Endothelial cell of umbilical vein (primary cell): ENCODE measurements around the gene SLC39A11. TPM values are rescaled to one million over a fixed set of nuclear protein-coding genes. Genes with fewer than 3 reads are reported as not detected.

Experiments used
- BruUV-seq: library from RNA; stranded (reverse); fragments of 400-500 nt; replicated peaks from 2 replicates; lab custom pipeline; 2021; lab: Mats Ljungman, UMichigan
- CTCF ChIA-PET: fragments of 300-600, 350-600 bp; sonication (Branson Sonifier 250); formaldehyde crosslinking; loops from one replicate; lab custom pipeline; 2021; ENCODE audit warnings: antibody characterized with exemption, inconsistent platforms; lab: Charles Lee
- POLR2A ChIA-PET: fragments of 300-600, 350-600 bp; sonication (Branson Sonifier 250); formaldehyde crosslinking; loops from one replicate; lab custom pipeline; 2021; ENCODE audit warnings: antibody characterized with exemption, inconsistent platforms; lab: Charles Lee
- DNase-seq: peaks from one replicate; pipeline ENCODE4 v3.0.0-alpha.2; 2011; ENCODE audit warnings: low read depth, low spot score
- FAIRE-seq: peaks from 2 replicates; lab custom pipeline; 2011; peaks lifted over from hg19 to GRCh38; lab: Jason Lieb, UNC
- H2AFZ ChIP-seq: 2 replicates; pipeline ENCODE4 v1.6.0; 2012; ENCODE audit warnings: low read depth, low read length, control low read depth, inconsistent platforms
- H3K27ac ChIP-seq: 2 replicates; pipeline ENCODE4 v1.5.1; 2011; ENCODE audit warnings: low read depth, mild to moderate bottlenecking, control low read depth, low read length, moderate library complexity; ENCODE audit not compliant: insufficient read depth
- H3K27me3 ChIP-seq, 2 experiments: 2 replicates each; pipeline versions ENCODE4 v1.6.0 to v1.6.1; 2011; ENCODE audit warnings: low read length in 2 of 2, mixed read lengths in 1 of 2; ENCODE audit not compliant: control insufficient read depth in 2 of 2, insufficient read depth in 2 of 2
- H3K36me3 ChIP-seq, 2 experiments: 2 replicates in 1 of 2; 3 replicates in 1 of 2; pipeline ENCODE4 v1.5.1; 2011; ENCODE audit warnings: low read length in 2 of 2, mild to moderate bottlenecking in 1 of 2, moderate library complexity in 1 of 2; ENCODE audit not compliant: control insufficient read depth in 2 of 2, insufficient read depth in 2 of 2; ENCODE audit errors: extremely low read depth in 1 of 2
- H3K4me1 ChIP-seq: 3 replicates; pipeline ENCODE4 v1.5.1; 2011; ENCODE audit warnings: mild to moderate bottlenecking, low read length; ENCODE audit not compliant: control insufficient read depth, insufficient read depth; ENCODE audit errors: extremely low read depth
- H3K4me2 ChIP-seq: 2 replicates; pipeline ENCODE4 v1.6.1; 2011; ENCODE audit warnings: low read length, control low read depth, mixed read lengths; ENCODE audit not compliant: insufficient read depth
- H3K4me3 ChIP-seq, 3 experiments: fragments of 200-600 bp in 1 of 3; sonication (generic), shearing (Covaris generic) in 1 of 3; replicated peaks in 1 of 3; 2 replicates each; pipeline ENCODE4 v1.5.1; 2011 to 2016; ENCODE audit warnings: control low read depth in 3 of 3, low read length in 3 of 3, mild to moderate bottlenecking in 2 of 3, inconsistent platforms in 1 of 3, low read depth in 1 of 3, moderate library complexity in 1 of 3; ENCODE audit not compliant: insufficient read depth in 1 of 3
- H3K79me2 ChIP-seq: 2 replicates; pipeline ENCODE4 v1.6.0; 2012; ENCODE audit warnings: low read length, inconsistent platforms; ENCODE audit not compliant: control insufficient read depth, insufficient read depth
- H3K9ac ChIP-seq: replicated peaks from 2 replicates; pipeline ENCODE3; 2011; ENCODE audit warnings: low read length, control low read depth; ENCODE audit not compliant: insufficient read depth; ENCODE audit errors: extremely low read depth
- H3K9me1 ChIP-seq: replicated peaks from 3 replicates; pipeline ENCODE4 v1.6.0; 2011; ENCODE audit warnings: mild to moderate bottlenecking, low read length; ENCODE audit not compliant: control insufficient read depth, insufficient read depth; ENCODE audit errors: extremely low read depth
- H3K9me3 ChIP-seq: replicated peaks from 2 replicates; pipeline ENCODE4 v1.5.1; 2012; ENCODE audit warnings: low read length, inconsistent platforms; ENCODE audit not compliant: control insufficient read depth, insufficient read depth
- H4K20me1 ChIP-seq: replicated peaks from 2 replicates; pipeline ENCODE3; 2011; ENCODE audit warnings: mild to moderate bottlenecking, low read length; ENCODE audit not compliant: control insufficient read depth, insufficient read depth; ENCODE audit errors: extremely low read depth
- EZH2 ChIP-seq: IDR thresholded peaks from 2 replicates; pipeline ENCODE4 v1.6.1; 2012; ENCODE audit warnings: borderline replicate concordance, low read depth, mild to moderate bottlenecking, moderate library complexity, low read length, inconsistent platforms; ENCODE audit not compliant: severe bottlenecking
- FOS ChIP-seq: IDR thresholded peaks from 2 replicates; pipeline ENCODE4 v1.6.1; 2011; ENCODE audit warnings: mild to moderate bottlenecking, low read length, moderate library complexity, borderline replicate concordance; ENCODE audit not compliant: insufficient read depth
- GATA2 ChIP-seq: IDR thresholded peaks from 2 replicates; pipeline ENCODE4 v1.7.0; 2011; ENCODE audit warnings: low read depth, mild to moderate bottlenecking, moderate library complexity, mixed read lengths, low read length; ENCODE audit not compliant: insufficient read length, insufficient read depth
- JUN ChIP-seq: IDR thresholded peaks from 2 replicates; pipeline ENCODE4 v1.6.1; 2011; ENCODE audit warnings: borderline replicate concordance, low read depth; ENCODE audit not compliant: insufficient read length, insufficient read depth
- MYC ChIP-seq: IDR thresholded peaks from one replicate; pipeline ENCODE4 v1.6.1; 2011; ENCODE audit warnings: mild to moderate bottlenecking, low read depth, low read length
- POLR2A ChIP-seq: IDR thresholded peaks from 2 replicates; pipeline ENCODE4 v1.6.1; 2012; ENCODE audit warnings: low read depth, mild to moderate bottlenecking, control low read depth, low read length
- POLR2AphosphoS5 ChIP-seq: IDR thresholded peaks from 2 replicates; pipeline ENCODE4 v1.6.1; 2012; ENCODE audit warnings: low read depth, mild to moderate bottlenecking, control low read depth, low read length, moderate library complexity; ENCODE audit not compliant: insufficient read depth
- dilution Hi-C: fragments of 300-500 bp; cut with MboI; formaldehyde crosslinking; loops from one replicate; pipeline ENCODE4 v1.15.0; 2019; ENCODE audit warnings: low sequenced_read_pairs; ENCODE audit not compliant: extremely low pct_ligation_motif_present
- intact Hi-C: fragments of 100-400 bp; cut with micrococcal nuclease; formaldehyde crosslinking; loops from one replicate; pipeline ENCODE4 v1.10.0; 2022
- polyA plus RNA-seq, 4 experiments: library from polyadenylated mRNA; depleted of rRNA in 3 of 4; stranded (reverse) in 3 of 4; unstranded in 1 of 4; fragments of >200 nt; gene quantifications; 2 replicates each; pipeline versions ENCODE4 v1.2.1 to v1.2.3, GENCODE V29; 2011 to 2012; ENCODE audit warnings: missing spikeins in 1 of 4
- total RNA-seq: library from RNA; stranded (reverse); gene quantifications from 2 replicates; pipeline ENCODE4 v1.2.3, GENCODE V29; 2021
- TF ChIP-seq, protein P1 (sequence below): IDR thresholded peaks from 2 replicates; pipeline ENCODE4 v1.6.1; 2011; ENCODE audit not compliant: insufficient read depth, insufficient read length
- TF ChIP-seq, protein P2 (sequence below), 2 donors: IDR thresholded peaks; 1 replicate in 1 of 2; 2 replicates in 1 of 2; pipeline ENCODE4 v1.5.1; 2011; ENCODE audit warnings: low read length in 2 of 2, mild to moderate bottlenecking in 2 of 2, moderate library complexity in 2 of 2, control low read depth in 1 of 2, inconsistent platforms in 1 of 2, low read depth in 1 of 2; ENCODE audit not compliant: insufficient read depth in 1 of 2; ENCODE audit errors: extremely low read depth in 1 of 2

SLC39A11 gene
- total and polyA plus RNA-seq, 2 donors (not counting 3 experiments of a cell fraction or from before 2014, with no cell fraction given): 8.1 to 11.9 TPM

GRCh38 chr17:72761431-72761830, 331.1 kb downstream of the SLC39A11 start:
- Histone ChIP-seq H3K79me2 (no peaks in the 10 kb centered on the region), H4K20me1 (no peaks in the 10 kb centered on the region), H3K4me2 (no peak overlapping the region), H2AFZ (no peak overlapping the region), H3K27ac (no peak overlapping the region), H3K9me3 (no peaks in the 10 kb centered on the region), H3K36me3 (no peaks in the 10 kb centered on the region), H3K27me3 (no peaks in the 10 kb centered on the region), H3K4me1 (no peaks in the 10 kb centered on the region), H3K4me3 (no peak overlapping the region), H3K9me1 (no peaks in the 10 kb centered on the region), H3K9ac (no peak overlapping the region)
- CTCF ChIA-PET: no interaction called here
- TF ChIP-seq POLR2A (no peak), MYC (no peak), FOS (no peak), EZH2 (no peak), GATA2 (no peak), POLR2AphosphoS5 (no peak), JUN (no peak)
- TF ChIP-seq, protein P1, sequence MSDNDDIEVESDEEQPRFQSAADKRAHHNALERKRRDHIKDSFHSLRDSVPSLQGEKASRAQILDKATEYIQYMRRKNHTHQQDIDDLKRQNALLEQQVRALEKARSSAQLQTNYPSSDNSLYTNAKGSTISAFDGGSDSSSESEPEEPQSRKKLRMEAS: no peak
- TF ChIP-seq, protein P2, sequence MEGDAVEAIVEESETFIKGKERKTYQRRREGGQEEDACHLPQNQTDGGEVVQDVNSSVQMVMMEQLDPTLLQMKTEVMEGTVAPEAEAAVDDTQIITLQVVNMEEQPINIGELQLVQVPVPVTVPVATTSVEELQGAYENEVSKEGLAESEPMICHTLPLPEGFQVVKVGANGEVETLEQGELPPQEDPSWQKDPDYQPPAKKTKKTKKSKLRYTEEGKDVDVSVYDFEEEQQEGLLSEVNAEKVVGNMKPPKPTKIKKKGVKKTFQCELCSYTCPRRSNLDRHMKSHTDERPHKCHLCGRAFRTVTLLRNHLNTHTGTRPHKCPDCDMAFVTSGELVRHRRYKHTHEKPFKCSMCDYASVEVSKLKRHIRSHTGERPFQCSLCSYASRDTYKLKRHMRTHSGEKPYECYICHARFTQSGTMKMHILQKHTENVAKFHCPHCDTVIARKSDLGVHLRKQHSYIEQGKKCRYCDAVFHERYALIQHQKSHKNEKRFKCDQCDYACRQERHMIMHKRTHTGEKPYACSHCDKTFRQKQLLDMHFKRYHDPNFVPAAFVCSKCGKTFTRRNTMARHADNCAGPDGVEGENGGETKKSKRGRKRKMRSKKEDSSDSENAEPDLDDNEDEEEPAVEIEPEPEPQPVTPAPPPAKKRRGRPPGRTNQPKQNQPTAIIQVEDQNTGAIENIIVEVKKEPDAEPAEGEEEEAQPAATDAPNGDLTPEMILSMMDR (IDR thresholded peaks at IDR 0.05; ENCODE audit: extremely low read depth in 1 of 2, insufficient read depth in 1 of 2, low read depth in 1 of 2, low read length in 2 of 2): no peak
- dilution Hi-C loops: no loop called here
- no peak for DNase-seq
- intact Hi-C loops: no loop called here
- no peak for FAIRE-seq
- POLR2A ChIA-PET: no interaction called here
- BruUV-seq: no TSS peak
